NCI-H748 (cell line): ENCODE data around the gene PLIN1.

ENCODE experiments used
- DNase-seq: peaks from one replicate; lab custom pipeline; 2025; ENCODE audit not compliant: unreplicated experiment; lab: John Stamatoyannopoulos, UW

Gene PLIN1

GRCh38 chr15:89654847-89655805 is 24.0 kb downstream of the PLIN1 start, which contains the start of gene KIF7:
Gene KIF7 (minus strand): TSS chr15:89655467. CDS start chr15:89652930, 2,537 bp downstream.
- DNase-seq, result peak; percentile 56

GRCh38 chr15:89654301-89654761 is 24.8 kb downstream of the PLIN1 start:
- no peak for DNase-seq

- DNase-seq, result no peak
Measured at GRCh38 chr15:89653578-89653977, 25.6 kb downstream of the PLIN1 start.

- DNase-seq, result no peak
Measured at GRCh38 chr15:89652666-89653065, 26.5 kb downstream of the PLIN1 start.

- DNase-seq, result no peak
Measured at GRCh38 chr15:89652131-89652530, 27.0 kb downstream of the PLIN1 start.

GRCh38 chr15:89649716-89650115 is 29.5 kb downstream of the PLIN1 start:
- DNase-seq, result no peak

GRCh38 chr15:89649013-89649625 is 30.0 kb downstream of the PLIN1 start:
- DNase-seq, result no peak

GRCh38 chr15:89648106-89649012 is 30.8 kb downstream of the PLIN1 start:
- no peak for DNase-seq

GRCh38 chr15:89647191-89647851 is 31.8 kb downstream of the PLIN1 start:
- DNase-seq, result peak; percentile 46

GRCh38 chr15:89646416-89647141 is 32.6 kb downstream of the PLIN1 start:
- DNase-seq, result no peak

- DNase-seq, result no peak
Measured at GRCh38 chr15:89645680-89646079, 33.5 kb downstream of the PLIN1 start.

GRCh38 chr15:89642106-89642505 is 37.1 kb downstream of the PLIN1 start:
- no peak for DNase-seq

GRCh38 chr15:89641053-89641452 is 38.1 kb downstream of the PLIN1 start:
- DNase-seq, result no peak

- DNase-seq, result no peak
Measured at GRCh38 chr15:89640245-89640644, 38.9 kb downstream of the PLIN1 start.

GRCh38 chr15:89633585-89633984 is 45.6 kb downstream of the PLIN1 start:
- no peak for DNase-seq

GRCh38 chr15:89632563-89633430 is 46.4 kb downstream of the PLIN1 start:
- DNase-seq, result no peak

- DNase-seq, result no peak
Measured at GRCh38 chr15:89631902-89632264, 47.3 kb downstream of the PLIN1 start.

GRCh38 chr15:89630974-89631901 is 47.9 kb downstream of the PLIN1 start:
- no peak for DNase-seq
